Measurements from ENCODE around the gene MRPS7.

MRPS7 gene

DNA sequence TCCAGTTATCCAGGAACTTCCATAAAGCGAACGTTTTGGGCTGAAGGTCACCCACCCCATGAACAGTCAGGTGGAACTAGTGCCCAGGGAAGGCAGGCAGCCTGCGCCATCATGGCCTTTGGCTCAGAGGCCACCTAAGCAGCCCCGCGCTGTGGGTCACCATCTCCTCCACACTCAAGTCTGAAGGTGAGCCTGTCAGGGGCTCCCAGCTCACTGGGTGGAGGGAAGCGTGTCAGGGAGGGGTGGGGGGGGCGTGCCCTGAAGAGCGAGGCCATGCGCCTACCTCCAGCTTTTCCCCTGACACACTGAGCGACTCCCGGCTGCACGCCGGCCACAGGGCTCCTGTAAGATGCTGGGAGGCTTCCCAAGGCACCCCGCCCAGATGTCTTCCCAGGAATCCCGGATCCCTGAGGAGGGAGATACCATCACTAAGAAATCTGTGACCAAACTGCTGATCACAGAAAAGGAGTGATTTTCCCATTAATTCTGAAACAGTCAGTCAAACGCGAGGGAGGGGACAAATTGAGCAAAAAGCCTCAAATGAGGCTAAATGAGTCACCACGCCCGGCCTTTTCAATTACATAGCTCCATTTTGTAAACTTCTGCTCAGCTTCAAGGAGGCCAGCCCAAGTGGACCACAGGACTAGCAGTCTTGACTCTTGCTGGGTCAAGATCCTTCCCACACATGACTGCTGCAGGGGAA is 54.0 kb downstream of the MRPS7 start:
- DNase-seq, result no peak
